H9 (cell line): ENCODE data around the gene EPOP. TPM values are rescaled to one million over a fixed set of nuclear protein-coding genes. Genes with fewer than 3 reads are reported as not detected.
"Not testable (repeated sequence)": the region's sequence is repeated elsewhere in the genome, so short reads cannot be mapped to it uniquely, and the experiment has no call there.

Experiments used
- DNase-seq: peaks from one replicate; pipeline ENCODE4 v3.0.0-alpha.2; 2017
- H2AFZ ChIP-seq: one replicate; pipeline ENCODE4 v1.6.1; 2013; ENCODE audit warnings: mild to moderate bottlenecking, low read length, control low read depth, moderate library complexity
- H2AK5ac ChIP-seq: 2 replicates; pipeline ENCODE4 v1.6.1; 2013; ENCODE audit warnings: low read length, control low read depth, mixed read lengths; ENCODE audit not compliant: insufficient read length
- H2BK120ac ChIP-seq: one replicate; pipeline ENCODE4 v1.6.1; 2013; ENCODE audit warnings: low read depth, mild to moderate bottlenecking, low read length, control low read depth, inconsistent platforms; ENCODE audit not compliant: poor library complexity, severe bottlenecking
- H2BK12ac ChIP-seq: 2 replicates; pipeline ENCODE4 v1.6.1; 2013; ENCODE audit warnings: low read length, control low read depth, mixed read lengths, low read depth; ENCODE audit not compliant: insufficient read length
- H2BK15ac ChIP-seq: 2 replicates; pipeline ENCODE4 v1.6.1; 2013; ENCODE audit warnings: low read depth, low read length, control low read depth
- H2BK20ac ChIP-seq: one replicate; pipeline ENCODE4 v1.6.1; 2013; ENCODE audit warnings: low read depth, mild to moderate bottlenecking, low read length, control low read depth, inconsistent platforms; ENCODE audit not compliant: poor library complexity, severe bottlenecking
- H2BK5ac ChIP-seq: 2 replicates; pipeline ENCODE4 v1.6.1; 2013; ENCODE audit warnings: low read length, control low read depth, mixed read lengths; ENCODE audit not compliant: insufficient read length
- H3K14ac ChIP-seq: 2 replicates; pipeline ENCODE4 v1.6.1; 2013; ENCODE audit warnings: low read length, control low read depth; ENCODE audit not compliant: insufficient read depth
- H3K18ac ChIP-seq: 2 replicates; pipeline ENCODE4 v1.6.1; 2013; ENCODE audit warnings: low read depth, mild to moderate bottlenecking, mixed read lengths, low read length, control low read depth; ENCODE audit not compliant: insufficient read length
- H3K23ac ChIP-seq: 2 replicates; pipeline ENCODE4 v1.6.1; 2013; ENCODE audit warnings: low read length, control low read depth, mixed read lengths, low read depth; ENCODE audit not compliant: insufficient read length
- H3K23me2 ChIP-seq: 2 replicates; pipeline ENCODE4 v1.6.1; 2013; ENCODE audit warnings: low read depth, mild to moderate bottlenecking, mixed read lengths, low read length, control low read depth; ENCODE audit not compliant: insufficient read length, poor library complexity, severe bottlenecking
- H3K27ac ChIP-seq: 2 replicates; pipeline ENCODE4 v1.5.1; 2013; ENCODE audit warnings: low read length, control low read depth, mixed read lengths, low read depth; ENCODE audit not compliant: insufficient read length
- H3K27me3 ChIP-seq: 2 replicates; pipeline ENCODE4 v1.6.1; 2013; ENCODE audit warnings: low read length, control low read depth, inconsistent platforms; ENCODE audit not compliant: insufficient read depth
- H3K4ac ChIP-seq: 2 replicates; pipeline ENCODE4 v1.6.1; 2013; ENCODE audit warnings: low read depth, mild to moderate bottlenecking, control low read depth, inconsistent platforms, low read length, moderate library complexity
- H3K4me1 ChIP-seq: 2 replicates; pipeline ENCODE4 v1.6.1; 2013; ENCODE audit warnings: low read length, control low read depth, inconsistent platforms; ENCODE audit not compliant: insufficient read depth
- H3K4me2 ChIP-seq: 2 replicates; pipeline ENCODE4 v1.6.1; 2013; ENCODE audit warnings: low read length, control low read depth, mixed read lengths; ENCODE audit not compliant: insufficient read length, insufficient read depth
- H3K56ac ChIP-seq: 2 replicates; pipeline ENCODE4 v1.6.1; 2013; ENCODE audit warnings: low read depth, mild to moderate bottlenecking, mixed read lengths, low read length, control low read depth; ENCODE audit not compliant: insufficient read length
- H3K79me1 ChIP-seq: 2 replicates; pipeline ENCODE4 v1.6.1; 2013; ENCODE audit warnings: low read depth, mild to moderate bottlenecking, moderate library complexity, low read length, control low read depth, inconsistent platforms; ENCODE audit not compliant: insufficient read depth, poor library complexity, severe bottlenecking
- H3K79me2 ChIP-seq: 2 replicates; pipeline ENCODE4 v1.6.1; 2013; ENCODE audit warnings: low read length, control low read depth, inconsistent platforms; ENCODE audit not compliant: insufficient read depth
- H3K9ac ChIP-seq: 2 replicates; pipeline ENCODE4 v1.6.1; 2013; ENCODE audit warnings: low read length, control low read depth, mixed read lengths; ENCODE audit not compliant: insufficient read length; ENCODE audit errors: extremely low read depth
- H3K9me3 ChIP-seq: one replicate; pipeline ENCODE4 v1.6.1; 2013; ENCODE audit warnings: low read depth, low read length, inconsistent platforms; ENCODE audit not compliant: control insufficient read depth
- H3T11ph ChIP-seq: one replicate; pipeline ENCODE4 v1.6.1; 2013; ENCODE audit warnings: mild to moderate bottlenecking, low read length, control low read depth, inconsistent platforms
- H4K20me1 ChIP-seq: one replicate; pipeline ENCODE4 v1.6.1; 2013; ENCODE audit not compliant: control insufficient read depth, insufficient read length, insufficient read depth
- H4K5ac ChIP-seq: 2 replicates; pipeline ENCODE4 v1.6.1; 2013; ENCODE audit warnings: low read depth, mild to moderate bottlenecking, mixed read lengths, low read length, control low read depth; ENCODE audit not compliant: insufficient read length
- H4K8ac ChIP-seq: replicated peaks from 2 replicates; pipeline ENCODE4 v1.6.1; 2013; ENCODE audit warnings: low read length, control low read depth, mixed read lengths, low read depth; ENCODE audit not compliant: insufficient read length
- H4K91ac ChIP-seq: 2 replicates; pipeline ENCODE4 v1.6.1; 2013; ENCODE audit warnings: low read depth, mild to moderate bottlenecking, moderate library complexity, mixed read lengths, low read length, control low read depth; ENCODE audit not compliant: insufficient read length
- H3K27ac Mint-ChIP-seq, 3 experiments: 2 replicates in 2 of 3; 3 replicates in 1 of 3; pipeline ENCODE4 v1.8.0; 2020 to 2021; ENCODE audit warnings: mixed read lengths in 3 of 3, mild to moderate bottlenecking in 1 of 3, moderate library complexity in 1 of 3
- H3K27me3 Mint-ChIP-seq: 2 replicates; pipeline ENCODE4 v1.8.0; 2021; ENCODE audit warnings: low read depth, mild to moderate bottlenecking, moderate library complexity, mixed read lengths
- H3K36me3 Mint-ChIP-seq, 3 experiments: 2 replicates in 2 of 3; 3 replicates in 1 of 3; pipeline ENCODE4 v1.8.0; 2020 to 2021; ENCODE audit warnings: low read depth in 3 of 3, mixed read lengths in 3 of 3; ENCODE audit not compliant: insufficient read depth in 1 of 3
- H3K4me1 Mint-ChIP-seq, 2 experiments: 2 replicates each; pipeline ENCODE4 v1.8.0; 2020; ENCODE audit warnings: mixed read lengths in 2 of 2
- H3K4me3 Mint-ChIP-seq, 2 experiments: 2 replicates in 1 of 2; 3 replicates in 1 of 2; pipeline ENCODE4 v1.8.0; 2020 to 2021; ENCODE audit warnings: mild to moderate bottlenecking in 2 of 2, mixed read lengths in 2 of 2, moderate library complexity in 1 of 2
- H3K9me3 Mint-ChIP-seq, 2 experiments: 2 replicates in 1 of 2; 3 replicates in 1 of 2; pipeline ENCODE4 v1.8.0; 2020; ENCODE audit warnings: mild to moderate bottlenecking in 2 of 2, mixed read lengths in 2 of 2, moderate library complexity in 1 of 2
- CTCF ChIP-seq: fragments of 200-600 bp; sonication (generic); conservative IDR thresholded peaks from 3 replicates; pipeline ENCODE4 v1.8.0; 2021; ENCODE audit warnings: antibody characterized with exemption, mild to moderate bottlenecking
- WGBS: extraction: QIAGEN DNeasy Blood & Tissue Kit; methylation state at CpG from one replicate; pipeline ENCODE4 v1.1.7; 2013; ENCODE audit warnings: missing lambda C conversion rate, low lambda C conversion rate, mixed read lengths; ENCODE audit not compliant: insufficient read length; ENCODE audit errors: extremely low coverage; 5-methylcytosine and 5-hydroxymethylcytosine counted together
- total RNA-seq: library from RNA; stranded (reverse); gene quantifications from 2 replicates; pipeline ENCODE4 v1.2.1, GENCODE V29; 2021

Gene EPOP
- total RNA-seq, 1 experiment from 2014 or later: 5.9 TPM

- no peaks in the 10 kb centered on the region for H3K79me1 ChIP-seq
- H2BK20ac ChIP-seq: no peak overlapping the region
- DNase-seq: no peak
- H2AK5ac ChIP-seq: no peak overlapping the region
- no peak overlapping the region for H3K9ac ChIP-seq
- H3K23ac ChIP-seq: no peak overlapping the region
- H2AFZ ChIP-seq: no peak overlapping the region
- no peak overlapping the region for H2BK120ac ChIP-seq
- peaks cover 7% of the 10 kb centered on the region in 2 experiments for H3K9me3 Mint-ChIP-seq
- H3K4ac ChIP-seq: no peak overlapping the region
- H3K27ac ChIP-seq: no peak overlapping the region
- H2BK15ac ChIP-seq: no peak overlapping the region
- H2BK12ac ChIP-seq: no peak overlapping the region
- no peak overlapping the region for H4K8ac ChIP-seq
- no peaks in the 10 kb centered on the region for H3K79me2 ChIP-seq
- H4K91ac ChIP-seq: no peak overlapping the region
- H3K56ac ChIP-seq: no peak overlapping the region
- no peak overlapping the region for H3T11ph ChIP-seq
- peaks cover 3% of the 10 kb centered on the region for H3K27me3 Mint-ChIP-seq
- no peaks in the 10 kb centered on the region for H3K23me2 ChIP-seq
- no peak overlapping the region for H4K5ac ChIP-seq
- no peaks in the 10 kb centered on the region for H3K4me1 ChIP-seq
- H3K4me3 Mint-ChIP-seq: no peak overlapping the region
- H3K27me3 ChIP-seq: no peaks in the 10 kb centered on the region
- H3K36me3 Mint-ChIP-seq: peaks cover 0 to 5% (median 3%) of the 10 kb centered on the region in 3 experiments; a peak in 4 of 7 replicates
- H3K4me2 ChIP-seq: no peak overlapping the region
- TF ChIP-seq CTCF: no peak
- H3K9me3 ChIP-seq: no peaks in the 10 kb centered on the region
- H4K20me1 ChIP-seq: no peaks in the 10 kb centered on the region
- no peak overlapping the region for H3K18ac ChIP-seq
- H2BK5ac ChIP-seq: no peak overlapping the region
- H3K14ac ChIP-seq: no peak overlapping the region
- H3K4me1 Mint-ChIP-seq: peaks cover 3 to 12% of the 10 kb centered on the region in 2 experiments
- no peak overlapping the region; a peak in 1 of 7 replicates for H3K27ac Mint-ChIP-seq
These were observed 49.3 kb downstream of the EPOP start for GRCh38 chr17:38625482-38625881.

GRCh38 chr17:38624782-38625355, 49.9 kb downstream of the EPOP start:
- not testable (repeated sequence) for H3K23ac ChIP-seq, H3K27me3 Mint-ChIP-seq, H3K27ac Mint-ChIP-seq, H2BK15ac ChIP-seq, H4K5ac ChIP-seq, H2BK5ac ChIP-seq, H2BK120ac ChIP-seq, H3K18ac ChIP-seq, H3K36me3 Mint-ChIP-seq, H4K20me1 ChIP-seq, H2BK12ac ChIP-seq, H3K79me2 ChIP-seq, H3T11ph ChIP-seq, H4K8ac ChIP-seq, H3K4me2 ChIP-seq, H3K9me3 ChIP-seq, H3K27ac ChIP-seq, H3K23me2 ChIP-seq, H3K9me3 Mint-ChIP-seq, DNase-seq, H3K79me1 ChIP-seq, H3K9ac ChIP-seq, H3K27me3 ChIP-seq, H3K4ac ChIP-seq, H2AK5ac ChIP-seq, H4K91ac ChIP-seq, H2AFZ ChIP-seq, H3K4me1 ChIP-seq, H3K4me3 Mint-ChIP-seq, H2BK20ac ChIP-seq, H3K14ac ChIP-seq, H3K56ac ChIP-seq
- peaks cover 8 to 15% of the 10 kb centered on the region in 2 experiments for H3K4me1 Mint-ChIP-seq
- no CpG with 5 or more reads among the region's 14 CpGs for WGBS
